Measurements from ENCODE around the gene DTX3L. TPM values are rescaled to one million over a fixed set of nuclear protein-coding genes. Genes with fewer than 3 reads are reported as not detected.
A peak's percentile ranks its signal among the peaks of the same experiment; 100 is the strongest.

Gene DTX3L
- total and polyA plus RNA-seq, 7 experiments from 2014 or later, result 27.5 to 164 (median 35.2) TPM

DNA sequence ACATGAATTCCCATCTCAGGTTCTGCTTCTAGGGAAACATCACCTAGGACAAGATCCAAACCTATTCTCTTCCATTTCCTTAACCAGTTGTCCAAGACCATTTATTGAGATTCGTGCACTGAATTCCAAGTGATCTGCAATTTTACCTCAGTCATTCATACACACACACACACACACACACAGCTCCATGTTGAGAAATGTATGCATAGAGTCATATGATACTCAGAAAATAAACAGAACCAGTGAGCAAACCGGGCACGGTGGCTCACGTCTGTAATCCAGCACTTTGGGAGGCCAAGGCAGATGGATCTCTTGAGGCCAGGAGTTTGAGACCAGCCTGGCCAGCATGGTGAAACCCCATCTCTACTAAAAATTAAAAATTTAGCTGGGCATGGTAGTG, 43.3 kb upstream of the DTX3L start:
- Mint-ChIP-seq H3K27me3 (peaks cover 0 to 4% (median 0%) of the 10 kb centered on the region in 5 donors), H3K36me3 (peaks cover 0 to 10% (median 0%) of the 10 kb centered on the region in 5 donors), H3K4me3 (no peak overlapping the region), H3K4me1 (peaks cover 0 to 4% (median 0%) of the 10 kb centered on the region in 7 donors), H3K27ac (peak overlapping the region in 1 of 9 donors; percentile 51), H3K9me3 (no peaks in the 10 kb centered on the region)
- Histone ChIP-seq H3K9me3 (ENCODE audit: control insufficient read depth in 2 of 3, low read length in 3 of 3) (no peaks in the 10 kb centered on the region), H3K4me3 (ENCODE audit: low read length) (no peak overlapping the region), H3K27ac (ENCODE audit: low read depth, low read length) (no peak overlapping the region), H3K27me3 (ENCODE audit: control insufficient read depth in 2 of 2, insufficient read depth in 2 of 2, low read length in 2 of 2) (no peaks in the 10 kb centered on the region), H3K4me1 (ENCODE audit: control insufficient read depth in 2 of 2, insufficient read depth in 2 of 2, low read length in 2 of 2) (no peaks in the 10 kb centered on the region), H3K36me3 (ENCODE audit: control insufficient read depth in 2 of 3, insufficient read depth in 3 of 3, low read length in 3 of 3) (no peaks in the 10 kb centered on the region)
- CTCF ChIA-PET, result no interaction called here
- POLR2A ChIA-PET, result no interaction called here
- intact Hi-C loops (cut with micrococcal nuclease), result no loop called here
- DNase-seq, result no peak
- no peak for ATAC-seq

DNA sequence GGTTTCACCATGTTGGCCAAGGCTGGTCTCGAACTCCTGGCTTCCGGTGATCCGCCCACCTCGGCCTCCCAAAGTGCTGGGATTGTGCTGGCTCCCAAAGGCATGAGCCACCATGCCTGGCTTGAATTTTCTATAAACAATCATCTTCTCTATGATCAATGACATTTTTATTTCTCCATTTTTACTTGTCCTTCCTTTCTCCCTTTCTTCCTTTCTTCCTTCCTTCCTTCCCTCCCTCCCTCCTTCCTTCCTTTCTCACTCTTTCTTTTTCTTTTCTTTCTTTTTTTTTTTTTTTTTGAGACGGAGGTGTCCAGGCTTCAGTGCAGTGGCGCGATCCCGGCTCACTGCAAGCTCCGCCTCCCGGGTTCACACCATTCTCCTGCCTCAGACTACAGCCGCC, 40.8 kb upstream of the DTX3L start:
- intact Hi-C loops (cut with micrococcal nuclease), result no loop called here

DNA sequence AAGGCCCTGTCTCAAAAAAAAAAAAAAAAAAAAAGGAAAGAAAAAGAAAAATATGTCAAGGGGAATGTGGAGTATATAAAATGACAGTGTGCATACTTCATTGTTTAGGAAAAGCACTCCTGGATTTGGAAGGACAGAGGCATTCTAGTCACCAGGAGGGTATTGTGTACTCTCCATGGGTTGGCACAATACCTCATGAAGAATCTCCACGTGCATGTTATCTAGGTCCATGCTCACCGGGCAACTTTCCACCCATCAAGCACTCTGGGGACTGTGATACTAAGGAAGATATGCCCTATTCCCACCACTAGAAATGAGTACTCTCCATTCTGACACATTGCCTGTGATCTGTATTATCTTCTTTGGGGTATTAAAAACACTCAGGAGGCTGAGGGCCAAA, 34.0 kb upstream of the DTX3L start:
- no peaks in the 10 kb centered on the region for H3K9me3 Mint-ChIP-seq
- Histone ChIP-seq H3K9me3 (ENCODE audit: control insufficient read depth in 2 of 3, low read length in 3 of 3) (no peaks in the 10 kb centered on the region), H3K4me3 (ENCODE audit: low read length) (no peak overlapping the region), H3K27me3 (ENCODE audit: control insufficient read depth in 2 of 2, insufficient read depth in 2 of 2, low read length in 2 of 2) (no peaks in the 10 kb centered on the region), H3K36me3 (ENCODE audit: control insufficient read depth in 2 of 3, insufficient read depth in 3 of 3, low read length in 3 of 3) (peaks cover 7 to 59% (median 10%) of the 10 kb centered on the region in 3 experiments), H3K4me1 (ENCODE audit: control insufficient read depth in 2 of 2, insufficient read depth in 2 of 2, low read length in 2 of 2) (no peaks in the 10 kb centered on the region), H3K27ac (ENCODE audit: low read depth, low read length) (no peak overlapping the region)
- H3K36me3 Mint-ChIP-seq, result peaks cover 15 to 58% (median 30%) of the 10 kb centered on the region in 5 donors
- H3K27ac Mint-ChIP-seq, result peak overlapping the region in 3 of 9 donors; percentile 22 to 51 (median 31)
- ChIA-PET POLR2A (no interaction called here), CTCF (no interaction called here)
- no peak for DNase-seq
- H3K4me1 Mint-ChIP-seq, result peaks cover 0 to 16% (median 0%) of the 10 kb centered on the region in 7 donors
- H3K27me3 Mint-ChIP-seq, result no peaks in the 10 kb centered on the region
- intact Hi-C loops (cut with micrococcal nuclease), result no loop called here
- no peak for ATAC-seq
- no peak overlapping the region for H3K4me3 Mint-ChIP-seq

More for the DNA sequence above, 40.8 kb upstream of the DTX3L start:
- Mint-ChIP-seq H3K27me3 (peaks cover 0 to 4% (median 0%) of the 10 kb centered on the region in 5 donors), H3K36me3 (peaks cover 0 to 26% (median 4%) of the 10 kb centered on the region in 5 donors), H3K9me3 (no peaks in the 10 kb centered on the region), H3K27ac (no peak overlapping the region), H3K4me3 (no peak overlapping the region), H3K4me1 (peaks cover 0 to 3% (median 0%) of the 10 kb centered on the region in 7 donors)
- H3K27ac ChIP-seq (ENCODE audit: low read depth, low read length), result no peak overlapping the region
- POLR2A ChIA-PET, result no interaction called here
- no peaks in the 10 kb centered on the region for H3K27me3 ChIP-seq (ENCODE audit: control insufficient read depth in 2 of 2, insufficient read depth in 2 of 2, low read length in 2 of 2)
- CTCF ChIA-PET, result no interaction called here
- peaks cover 0 to 15% (median 0%) of the 10 kb centered on the region in 3 experiments for H3K36me3 ChIP-seq (ENCODE audit: control insufficient read depth in 2 of 3, insufficient read depth in 3 of 3, low read length in 3 of 3)
- H3K4me3 ChIP-seq (ENCODE audit: low read length), result no peak overlapping the region
- DNase-seq (no peak), ATAC-seq (no peak)
- H3K9me3 ChIP-seq (ENCODE audit: control insufficient read depth in 2 of 3, low read length in 3 of 3), result no peaks in the 10 kb centered on the region
- no peaks in the 10 kb centered on the region for H3K4me1 ChIP-seq (ENCODE audit: control insufficient read depth in 2 of 2, insufficient read depth in 2 of 2, low read length in 2 of 2)

DNA sequence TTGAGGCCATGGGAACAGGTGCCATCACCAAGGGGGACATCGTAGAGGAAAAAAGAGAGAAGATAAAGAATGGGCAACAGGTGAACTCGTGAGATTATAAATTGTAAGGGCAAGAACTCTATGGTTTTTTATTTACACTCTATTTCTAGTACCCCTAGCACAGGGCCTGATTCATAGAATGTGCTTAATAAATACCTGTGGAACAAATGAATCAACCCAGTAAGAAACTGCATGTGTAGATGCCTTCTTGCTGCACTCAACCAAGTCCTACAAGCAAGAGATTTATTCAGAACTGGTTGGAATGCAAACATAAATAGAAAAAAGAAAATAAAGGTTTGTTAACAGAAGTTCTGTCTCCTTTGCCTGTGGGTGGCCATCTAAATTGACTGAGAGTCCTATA, 30.7 kb upstream of the DTX3L start:
- H3K4me3 Mint-ChIP-seq, result peak overlapping the region in 1 of 10 donors; percentile 18
- no peak for DNase-seq
- no peaks in the 10 kb centered on the region for H3K27me3 Mint-ChIP-seq
- intact Hi-C loops (cut with micrococcal nuclease), result loop anchor here in 1 of 2 donors (2.0 kb wide), 1 partner anchor 19 kb away; the partner anchor contains the start of gene KPNA1
- ChIA-PET CTCF (no interaction called here), POLR2A (interaction anchor here (1.3 kb wide), 1 partner anchor 19 kb away, joined by 4 read pairs; the partner anchor contains the start of gene KPNA1)
- peak overlapping the region in 4 of 9 donors; percentile 4 to 71 (median 26) for H3K27ac Mint-ChIP-seq
- peaks cover 0 to 34% (median under 1%) of the 10 kb centered on the region in 7 donors for H3K4me1 Mint-ChIP-seq
- H3K36me3 ChIP-seq (ENCODE audit: control insufficient read depth in 2 of 3, insufficient read depth in 3 of 3, low read length in 3 of 3), result peaks cover 13 to 73% (median 24%) of the 10 kb centered on the region in 3 experiments
- no peak overlapping the region for H3K27ac ChIP-seq (ENCODE audit: low read depth, low read length)
- no peak overlapping the region for H3K4me3 ChIP-seq (ENCODE audit: low read length)
- no peaks in the 10 kb centered on the region for H3K9me3 ChIP-seq (ENCODE audit: control insufficient read depth in 2 of 3, low read length in 3 of 3)
- H3K9me3 Mint-ChIP-seq, result no peaks in the 10 kb centered on the region
- H3K27me3 ChIP-seq (ENCODE audit: control insufficient read depth in 2 of 2, insufficient read depth in 2 of 2, low read length in 2 of 2), result no peaks in the 10 kb centered on the region
- no peaks in the 10 kb centered on the region for H3K4me1 ChIP-seq (ENCODE audit: control insufficient read depth in 2 of 2, insufficient read depth in 2 of 2, low read length in 2 of 2)
- ATAC-seq, result no peak
- H3K36me3 Mint-ChIP-seq, result peaks cover 19 to 71% (median 44%) of the 10 kb centered on the region in 5 donors

DNA sequence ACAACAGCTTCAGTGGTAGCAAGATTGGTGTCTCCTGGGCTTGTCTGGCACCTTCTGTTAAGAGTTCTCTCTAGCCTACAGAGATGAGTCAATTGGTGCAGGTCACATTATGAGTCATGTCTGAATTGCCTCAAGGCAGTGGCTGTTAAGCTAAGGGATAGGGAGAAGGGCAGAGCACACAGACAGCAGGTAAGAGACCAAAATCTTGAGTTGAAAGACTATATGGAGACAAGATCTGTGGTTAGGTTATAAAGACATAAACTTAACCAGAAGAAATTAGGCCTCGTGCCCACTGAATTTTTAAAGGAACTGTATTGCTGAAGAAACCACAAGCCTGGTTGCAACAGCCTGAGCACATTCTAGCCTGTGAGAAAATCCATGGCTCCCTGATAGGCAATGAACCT, 30.2 kb upstream of the DTX3L start:
- peaks cover 16 to 77% (median 25%) of the 10 kb centered on the region in 3 experiments for H3K36me3 ChIP-seq (ENCODE audit: control insufficient read depth in 2 of 3, insufficient read depth in 3 of 3, low read length in 3 of 3)
- H3K27me3 ChIP-seq (ENCODE audit: control insufficient read depth in 2 of 2, insufficient read depth in 2 of 2, low read length in 2 of 2), result no peaks in the 10 kb centered on the region
- Mint-ChIP-seq H3K27ac (peak overlapping the region in 4 of 9 donors; percentile 44 to 71 (median 58)), H3K4me3 (peak overlapping the region in 1 of 10 donors; percentile 18), H3K9me3 (no peaks in the 10 kb centered on the region), H3K4me1 (peaks cover 1 to 38% (median 5%) of the 10 kb centered on the region in 7 donors), H3K27me3 (no peaks in the 10 kb centered on the region), H3K36me3 (peaks cover 19 to 75% (median 49%) of the 10 kb centered on the region in 5 donors)
- DNase-seq (peak in 1 of 9 donors; percentile 34), ATAC-seq (no peak)
- intact Hi-C loops (cut with micrococcal nuclease), result loop anchor here in 1 of 2 donors (2.0 kb wide), 1 partner anchor 19 kb away; the partner anchor contains the start of gene KPNA1
- no peak overlapping the region for H3K4me3 ChIP-seq (ENCODE audit: low read length)
- ChIA-PET CTCF (no interaction called here), POLR2A (interaction anchor here (1.3 kb wide), 1 partner anchor 19 kb away, joined by 4 read pairs; the partner anchor contains the start of gene KPNA1)
- H3K27ac ChIP-seq (ENCODE audit: low read depth, low read length), result no peak overlapping the region
- H3K4me1 ChIP-seq (ENCODE audit: control insufficient read depth in 2 of 2, insufficient read depth in 2 of 2, low read length in 2 of 2), result no peaks in the 10 kb centered on the region
- no peaks in the 10 kb centered on the region for H3K9me3 ChIP-seq (ENCODE audit: control insufficient read depth in 2 of 3, low read length in 3 of 3)

DNA sequence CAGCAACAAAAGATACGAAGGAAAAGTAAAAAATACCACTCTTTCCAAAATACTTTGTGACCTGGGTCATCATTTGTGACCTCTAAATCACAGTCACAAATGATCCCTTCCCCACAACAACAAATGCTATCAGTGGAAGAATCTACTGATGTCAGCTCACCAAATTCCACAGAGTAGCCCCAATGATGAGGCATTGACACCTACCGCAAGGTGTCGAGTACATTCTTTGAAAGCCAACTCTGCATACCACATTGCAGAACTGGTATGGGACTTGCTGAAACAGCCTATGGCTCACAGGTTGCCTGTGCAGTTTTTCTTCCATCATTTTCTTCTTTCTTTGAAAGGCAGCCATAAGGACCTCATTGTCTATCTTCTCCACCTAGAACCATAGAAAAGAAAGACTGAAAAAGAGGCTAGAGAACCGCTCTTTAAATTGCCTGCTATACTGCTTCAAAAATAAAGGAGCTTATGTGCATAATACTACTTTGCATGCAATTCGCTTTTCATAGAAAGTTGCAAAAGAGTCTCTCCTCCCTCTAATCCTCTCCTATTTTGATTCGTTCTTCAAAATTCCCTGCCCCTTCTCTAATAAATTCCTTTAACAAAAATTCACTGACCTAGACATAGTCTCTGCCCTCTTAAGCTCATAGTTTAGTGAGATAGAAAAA, 28.0 kb upstream of the DTX3L start:
- Mint-ChIP-seq H3K4me3 (no peak overlapping the region), H3K27me3 (no peaks in the 10 kb centered on the region), H3K27ac (peak overlapping the region in 3 of 9 donors; percentile 9 to 22 (median 9)), H3K9me3 (no peaks in the 10 kb centered on the region), H3K4me1 (peaks cover 8 to 48% (median 12%) of the 10 kb centered on the region in 7 donors), H3K36me3 (peaks cover 22 to 79% (median 54%) of the 10 kb centered on the region in 5 donors)
- H3K4me1 ChIP-seq (ENCODE audit: control insufficient read depth in 2 of 2, insufficient read depth in 2 of 2, low read length in 2 of 2), result no peaks in the 10 kb centered on the region
- POLR2A ChIA-PET, result interaction anchor here (0.6 to 1.0 kb wide), 3 partner anchors 9 to 46 kb away, joined by 3 to 8 read pairs (median 4); no protein-coding TSS in a partner anchor
- intact Hi-C loops (cut with micrococcal nuclease), result no loop called here
- H3K36me3 ChIP-seq (ENCODE audit: control insufficient read depth in 2 of 3, insufficient read depth in 3 of 3, low read length in 3 of 3), result peaks cover 16 to 88% (median 28%) of the 10 kb centered on the region in 3 experiments
- CTCF ChIA-PET, result no interaction called here
- DNase-seq, result no peak
- no peak overlapping the region for H3K4me3 ChIP-seq (ENCODE audit: low read length)
- no peak for ATAC-seq
- no peaks in the 10 kb centered on the region for H3K9me3 ChIP-seq (ENCODE audit: control insufficient read depth in 2 of 3, low read length in 3 of 3)
- no peak overlapping the region for H3K27ac ChIP-seq (ENCODE audit: low read depth, low read length)
- H3K27me3 ChIP-seq (ENCODE audit: control insufficient read depth in 2 of 2, insufficient read depth in 2 of 2, low read length in 2 of 2), result no peaks in the 10 kb centered on the region
